Calu3 (cell line): ENCODE results near the gene CFAP20. TPM values are rescaled to one million over a fixed set of nuclear protein-coding genes. Genes with fewer than 3 reads are reported as not detected.
"Not testable (repeated sequence)": the region's sequence is repeated elsewhere in the genome, so short reads cannot be mapped to it uniquely, and the experiment has no call there.

Experiments
- BruUV-seq: library from RNA; stranded (reverse); fragments of 400-500 nt; replicated peaks from 2 replicates; lab custom pipeline; 2021; lab: Mats Ljungman, UMichigan
- CTCF ChIA-PET: fragments of 300-600 bp; sonication (Branson Sonifier 250); formaldehyde crosslinking; loops from one replicate; lab custom pipeline; 2022; ENCODE audit warnings: antibody characterized with exemption; lab: Charles Lee
- DNase-seq: peaks from one replicate; pipeline ENCODE4 v3.0.0; 2022
- H3K27ac Mint-ChIP-seq: one replicate; pipeline ENCODE4 v1.8.0; 2022; ENCODE audit warnings: mixed read lengths; ENCODE audit not compliant: unreplicated experiment
- H3K27me3 Mint-ChIP-seq: one replicate; pipeline ENCODE4 v1.8.0; 2022; ENCODE audit warnings: mixed read lengths; ENCODE audit not compliant: unreplicated experiment
- H3K36me3 Mint-ChIP-seq: one replicate; pipeline ENCODE4 v1.8.0; 2022; ENCODE audit warnings: mild to moderate bottlenecking, moderate library complexity, mixed read lengths; ENCODE audit not compliant: insufficient read depth, unreplicated experiment
- H3K4me1 Mint-ChIP-seq: one replicate; pipeline ENCODE4 v1.8.0; 2022; ENCODE audit warnings: mild to moderate bottlenecking, low read depth, mixed read lengths; ENCODE audit not compliant: unreplicated experiment
- H3K4me3 Mint-ChIP-seq: one replicate; pipeline ENCODE4 v1.8.0; 2022; ENCODE audit warnings: mild to moderate bottlenecking, low read depth, moderate library complexity, mixed read lengths; ENCODE audit not compliant: unreplicated experiment
- H3K9me3 Mint-ChIP-seq: one replicate; pipeline ENCODE4 v1.8.0; 2022; ENCODE audit warnings: low read depth, mixed read lengths; ENCODE audit not compliant: unreplicated experiment
- CTCF ChIP-seq: fragments of 200-600 bp; IDR thresholded peaks from one replicate; pipeline ENCODE4 v1.8.0; 2022; ENCODE audit warnings: antibody characterized with exemption; ENCODE audit not compliant: unreplicated experiment
- intact Hi-C: fragments of 100-400 bp; cut with micrococcal nuclease; formaldehyde crosslinking; loops from one replicate; pipeline ENCODE4 v1.10.0; 2022; ENCODE audit not compliant: unreplicated experiment
- total RNA-seq: library from RNA; stranded (reverse); gene quantifications from 2 replicates; pipeline ENCODE4 v1.2.3, GENCODE V29; 2022

CFAP20 gene
- total RNA-seq, 1 experiment from 2014 or later: 63.8 TPM

- DNase-seq: no peak
- Mint-ChIP-seq H3K4me1 (no peaks in the 10 kb centered on the region), H3K27me3 (no peaks in the 10 kb centered on the region), H3K36me3 (no peaks in the 10 kb centered on the region), H3K9me3 (peaks cover 9% of the 10 kb centered on the region), H3K4me3 (no peak overlapping the region), H3K27ac (no peak overlapping the region)
- no peak for TF ChIP-seq CTCF
- intact Hi-C loops: no loop called here
- CTCF ChIA-PET: no interaction called here
- no TSS peak for BruUV-seq
Observed at GRCh38 chr16:58074657-58075056, 54.5 kb downstream of the CFAP20 start.

GRCh38 chr16:58073086-58073485, 56.1 kb downstream of the CFAP20 start:
- BruUV-seq, H3K27ac Mint-ChIP-seq, H3K27me3 Mint-ChIP-seq, H3K4me1 Mint-ChIP-seq, H3K9me3 Mint-ChIP-seq, H3K4me3 Mint-ChIP-seq, intact Hi-C loops, H3K36me3 Mint-ChIP-seq, DNase-seq: not testable (repeated sequence)
- CTCF ChIA-PET: interaction anchor here (0.6 kb wide), 1 partner anchor 145 kb away, joined by 7 read pairs; no protein-coding TSS in a partner anchor

GRCh38 chr16:58072134-58072533, 57.0 kb downstream of the CFAP20 start:
- H3K9me3 Mint-ChIP-seq, DNase-seq, H3K36me3 Mint-ChIP-seq, H3K27me3 Mint-ChIP-seq, H3K4me1 Mint-ChIP-seq, H3K4me3 Mint-ChIP-seq, BruUV-seq, H3K27ac Mint-ChIP-seq, intact Hi-C loops, CTCF ChIA-PET: not testable (repeated sequence)

GRCh38 chr16:58070585-58070984, 58.6 kb downstream of the CFAP20 start:
- no peaks in the 10 kb centered on the region for H3K9me3 Mint-ChIP-seq
- BruUV-seq: no TSS peak
- no peak for TF ChIP-seq CTCF
- intact Hi-C loops: no loop called here
- no peak overlapping the region for H3K27ac Mint-ChIP-seq
- H3K27me3 Mint-ChIP-seq: no peaks in the 10 kb centered on the region
- H3K36me3 Mint-ChIP-seq: no peaks in the 10 kb centered on the region
- H3K4me1 Mint-ChIP-seq: no peaks in the 10 kb centered on the region
- no peak overlapping the region for H3K4me3 Mint-ChIP-seq
- no peak for DNase-seq
- CTCF ChIA-PET: interaction anchor here (0.6 kb wide), 1 partner anchor 191 kb away, joined by 3 read pairs; no protein-coding TSS in a partner anchor

Other genes with a start within 250 kb of the CFAP20 start
- 0.19 TPM in 1 of 2 replicates, not detected in the other for gene CNGB1, start 158.3 kb downstream of the CFAP20 start, total RNA-seq
- 10.0 and 10.2 TPM in 2 replicates for gene ZNF319, start 128.7 kb downstream of the CFAP20 start, total RNA-seq
- gene USB1, start 128.0 kb downstream of the CFAP20 start, total RNA-seq: 59.3 and 67.0 TPM in 2 replicates
- gene MMP15, start 103.6 kb downstream of the CFAP20 start, total RNA-seq: 81.4 and 93.7 TPM in 2 replicates
- 81.6 and 85.9 TPM in 2 replicates for gene CSNK2A2, start 68.7 kb upstream of the CFAP20 start, total RNA-seq
- gene PRSS54, start 165.6 kb upstream of the CFAP20 start, total RNA-seq: not detected in 2 replicates